H9 (cell line): ENCODE data around the gene FDX1. TPM values are rescaled to one million over a fixed set of nuclear protein-coding genes. Genes with fewer than 3 reads are reported as not detected.

Experiments
- DNase-seq: peaks from one replicate; pipeline ENCODE4 v3.0.0-alpha.2; 2017
- H2AFZ ChIP-seq: one replicate; pipeline ENCODE4 v1.6.1; 2013; ENCODE audit warnings: mild to moderate bottlenecking, low read length, control low read depth, moderate library complexity
- H2AK5ac ChIP-seq: 2 replicates; pipeline ENCODE4 v1.6.1; 2013; ENCODE audit warnings: low read length, control low read depth, mixed read lengths; ENCODE audit not compliant: insufficient read length
- H2BK120ac ChIP-seq: one replicate; pipeline ENCODE4 v1.6.1; 2013; ENCODE audit warnings: low read depth, mild to moderate bottlenecking, low read length, control low read depth, inconsistent platforms; ENCODE audit not compliant: poor library complexity, severe bottlenecking
- H2BK12ac ChIP-seq: 2 replicates; pipeline ENCODE4 v1.6.1; 2013; ENCODE audit warnings: low read length, control low read depth, mixed read lengths, low read depth; ENCODE audit not compliant: insufficient read length
- H2BK15ac ChIP-seq: 2 replicates; pipeline ENCODE4 v1.6.1; 2013; ENCODE audit warnings: low read depth, low read length, control low read depth
- H2BK20ac ChIP-seq: one replicate; pipeline ENCODE4 v1.6.1; 2013; ENCODE audit warnings: low read depth, mild to moderate bottlenecking, low read length, control low read depth, inconsistent platforms; ENCODE audit not compliant: poor library complexity, severe bottlenecking
- H2BK5ac ChIP-seq: 2 replicates; pipeline ENCODE4 v1.6.1; 2013; ENCODE audit warnings: low read length, control low read depth, mixed read lengths; ENCODE audit not compliant: insufficient read length
- H3K14ac ChIP-seq: 2 replicates; pipeline ENCODE4 v1.6.1; 2013; ENCODE audit warnings: low read length, control low read depth; ENCODE audit not compliant: insufficient read depth
- H3K18ac ChIP-seq: 2 replicates; pipeline ENCODE4 v1.6.1; 2013; ENCODE audit warnings: low read depth, mild to moderate bottlenecking, mixed read lengths, low read length, control low read depth; ENCODE audit not compliant: insufficient read length
- H3K23ac ChIP-seq: 2 replicates; pipeline ENCODE4 v1.6.1; 2013; ENCODE audit warnings: low read length, control low read depth, mixed read lengths, low read depth; ENCODE audit not compliant: insufficient read length
- H3K23me2 ChIP-seq: 2 replicates; pipeline ENCODE4 v1.6.1; 2013; ENCODE audit warnings: low read depth, mild to moderate bottlenecking, mixed read lengths, low read length, control low read depth; ENCODE audit not compliant: insufficient read length, poor library complexity, severe bottlenecking
- H3K27ac ChIP-seq: 2 replicates; pipeline ENCODE4 v1.5.1; 2013; ENCODE audit warnings: low read length, control low read depth, mixed read lengths, low read depth; ENCODE audit not compliant: insufficient read length
- H3K27me3 ChIP-seq: 2 replicates; pipeline ENCODE4 v1.6.1; 2013; ENCODE audit warnings: low read length, control low read depth, inconsistent platforms; ENCODE audit not compliant: insufficient read depth
- H3K4ac ChIP-seq: 2 replicates; pipeline ENCODE4 v1.6.1; 2013; ENCODE audit warnings: low read depth, mild to moderate bottlenecking, control low read depth, inconsistent platforms, low read length, moderate library complexity
- H3K4me1 ChIP-seq: 2 replicates; pipeline ENCODE4 v1.6.1; 2013; ENCODE audit warnings: low read length, control low read depth, inconsistent platforms; ENCODE audit not compliant: insufficient read depth
- H3K4me2 ChIP-seq: 2 replicates; pipeline ENCODE4 v1.6.1; 2013; ENCODE audit warnings: low read length, control low read depth, mixed read lengths; ENCODE audit not compliant: insufficient read length, insufficient read depth
- H3K56ac ChIP-seq: 2 replicates; pipeline ENCODE4 v1.6.1; 2013; ENCODE audit warnings: low read depth, mild to moderate bottlenecking, mixed read lengths, low read length, control low read depth; ENCODE audit not compliant: insufficient read length
- H3K79me1 ChIP-seq: 2 replicates; pipeline ENCODE4 v1.6.1; 2013; ENCODE audit warnings: low read depth, mild to moderate bottlenecking, moderate library complexity, low read length, control low read depth, inconsistent platforms; ENCODE audit not compliant: insufficient read depth, poor library complexity, severe bottlenecking
- H3K79me2 ChIP-seq: 2 replicates; pipeline ENCODE4 v1.6.1; 2013; ENCODE audit warnings: low read length, control low read depth, inconsistent platforms; ENCODE audit not compliant: insufficient read depth
- H3K9ac ChIP-seq: 2 replicates; pipeline ENCODE4 v1.6.1; 2013; ENCODE audit warnings: low read length, control low read depth, mixed read lengths; ENCODE audit not compliant: insufficient read length; ENCODE audit errors: extremely low read depth
- H3K9me3 ChIP-seq: one replicate; pipeline ENCODE4 v1.6.1; 2013; ENCODE audit warnings: low read depth, low read length, inconsistent platforms; ENCODE audit not compliant: control insufficient read depth
- H3T11ph ChIP-seq: one replicate; pipeline ENCODE4 v1.6.1; 2013; ENCODE audit warnings: mild to moderate bottlenecking, low read length, control low read depth, inconsistent platforms
- H4K20me1 ChIP-seq: one replicate; pipeline ENCODE4 v1.6.1; 2013; ENCODE audit not compliant: control insufficient read depth, insufficient read length, insufficient read depth
- H4K5ac ChIP-seq: 2 replicates; pipeline ENCODE4 v1.6.1; 2013; ENCODE audit warnings: low read depth, mild to moderate bottlenecking, mixed read lengths, low read length, control low read depth; ENCODE audit not compliant: insufficient read length
- H4K8ac ChIP-seq: replicated peaks from 2 replicates; pipeline ENCODE4 v1.6.1; 2013; ENCODE audit warnings: low read length, control low read depth, mixed read lengths, low read depth; ENCODE audit not compliant: insufficient read length
- H4K91ac ChIP-seq: 2 replicates; pipeline ENCODE4 v1.6.1; 2013; ENCODE audit warnings: low read depth, mild to moderate bottlenecking, moderate library complexity, mixed read lengths, low read length, control low read depth; ENCODE audit not compliant: insufficient read length
- H3K27ac Mint-ChIP-seq, 3 experiments: 2 replicates in 2 of 3; 3 replicates in 1 of 3; pipeline ENCODE4 v1.8.0; 2020 to 2021; ENCODE audit warnings: mixed read lengths in 3 of 3, mild to moderate bottlenecking in 1 of 3, moderate library complexity in 1 of 3
- H3K27me3 Mint-ChIP-seq: 2 replicates; pipeline ENCODE4 v1.8.0; 2021; ENCODE audit warnings: low read depth, mild to moderate bottlenecking, moderate library complexity, mixed read lengths
- H3K36me3 Mint-ChIP-seq, 3 experiments: 2 replicates in 2 of 3; 3 replicates in 1 of 3; pipeline ENCODE4 v1.8.0; 2020 to 2021; ENCODE audit warnings: low read depth in 3 of 3, mixed read lengths in 3 of 3; ENCODE audit not compliant: insufficient read depth in 1 of 3
- H3K4me1 Mint-ChIP-seq, 2 experiments: 2 replicates each; pipeline ENCODE4 v1.8.0; 2020; ENCODE audit warnings: mixed read lengths in 2 of 2
- H3K4me3 Mint-ChIP-seq, 2 experiments: 2 replicates in 1 of 2; 3 replicates in 1 of 2; pipeline ENCODE4 v1.8.0; 2020 to 2021; ENCODE audit warnings: mild to moderate bottlenecking in 2 of 2, mixed read lengths in 2 of 2, moderate library complexity in 1 of 2
- H3K9me3 Mint-ChIP-seq, 2 experiments: 2 replicates in 1 of 2; 3 replicates in 1 of 2; pipeline ENCODE4 v1.8.0; 2020; ENCODE audit warnings: mild to moderate bottlenecking in 2 of 2, mixed read lengths in 2 of 2, moderate library complexity in 1 of 2
- WGBS: extraction: QIAGEN DNeasy Blood & Tissue Kit; methylation state at CpG from one replicate; pipeline ENCODE4 v1.1.7; 2013; ENCODE audit warnings: missing lambda C conversion rate, low lambda C conversion rate, mixed read lengths; ENCODE audit not compliant: insufficient read length; ENCODE audit errors: extremely low coverage; 5-methylcytosine and 5-hydroxymethylcytosine counted together
- total RNA-seq: library from RNA; stranded (reverse); gene quantifications from 2 replicates; pipeline ENCODE4 v1.2.1, GENCODE V29; 2021
- TF ChIP-seq, protein P1 (sequence below): fragments of 200-600 bp; sonication (generic); conservative IDR thresholded peaks from 3 replicates; pipeline ENCODE4 v1.8.0; 2021; ENCODE audit warnings: antibody characterized with exemption, mild to moderate bottlenecking

FDX1 gene
- total RNA-seq, 1 experiment from 2014 or later: 10.1 TPM

DNA sequence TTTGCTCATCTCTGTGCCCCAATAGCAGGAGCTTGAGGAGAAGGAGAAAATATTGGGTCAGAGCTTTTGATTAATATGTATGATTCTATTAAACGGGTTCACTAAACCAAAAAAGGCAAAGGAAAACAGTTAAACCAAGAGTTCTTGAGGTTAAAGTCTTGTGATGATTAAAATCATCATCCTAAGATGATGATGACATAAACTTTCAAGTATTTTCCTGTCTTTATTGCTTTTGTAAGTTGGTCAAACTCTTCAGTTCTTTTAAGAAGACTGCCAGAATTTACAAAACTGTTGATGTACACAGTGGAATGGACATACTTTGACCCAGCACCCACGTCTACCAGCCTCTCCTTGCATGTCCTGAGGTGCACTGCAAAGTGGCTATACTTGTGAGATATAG lies 41.0 kb downstream of the FDX1 start:
- H2BK15ac ChIP-seq: no peak overlapping the region
- H3K23me2 ChIP-seq: no peaks in the 10 kb centered on the region
- H2BK20ac ChIP-seq: no peak overlapping the region
- TF ChIP-seq, protein P1, sequence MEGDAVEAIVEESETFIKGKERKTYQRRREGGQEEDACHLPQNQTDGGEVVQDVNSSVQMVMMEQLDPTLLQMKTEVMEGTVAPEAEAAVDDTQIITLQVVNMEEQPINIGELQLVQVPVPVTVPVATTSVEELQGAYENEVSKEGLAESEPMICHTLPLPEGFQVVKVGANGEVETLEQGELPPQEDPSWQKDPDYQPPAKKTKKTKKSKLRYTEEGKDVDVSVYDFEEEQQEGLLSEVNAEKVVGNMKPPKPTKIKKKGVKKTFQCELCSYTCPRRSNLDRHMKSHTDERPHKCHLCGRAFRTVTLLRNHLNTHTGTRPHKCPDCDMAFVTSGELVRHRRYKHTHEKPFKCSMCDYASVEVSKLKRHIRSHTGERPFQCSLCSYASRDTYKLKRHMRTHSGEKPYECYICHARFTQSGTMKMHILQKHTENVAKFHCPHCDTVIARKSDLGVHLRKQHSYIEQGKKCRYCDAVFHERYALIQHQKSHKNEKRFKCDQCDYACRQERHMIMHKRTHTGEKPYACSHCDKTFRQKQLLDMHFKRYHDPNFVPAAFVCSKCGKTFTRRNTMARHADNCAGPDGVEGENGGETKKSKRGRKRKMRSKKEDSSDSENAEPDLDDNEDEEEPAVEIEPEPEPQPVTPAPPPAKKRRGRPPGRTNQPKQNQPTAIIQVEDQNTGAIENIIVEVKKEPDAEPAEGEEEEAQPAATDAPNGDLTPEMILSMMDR: no peak
- no peaks in the 10 kb centered on the region for H3K9me3 ChIP-seq
- H2AFZ ChIP-seq: no peak overlapping the region
- no peaks in the 10 kb centered on the region for H3K79me2 ChIP-seq
- H3K18ac ChIP-seq: no peak overlapping the region
- H3K4me1 Mint-ChIP-seq: peaks cover 14 to 15% of the 10 kb centered on the region in 2 experiments
- H3K27ac Mint-ChIP-seq: no peak overlapping the region
- H3K9me3 Mint-ChIP-seq: peaks cover 0 to 1% of the 10 kb centered on the region in 2 experiments; a peak in 3 of 5 replicates
- H3K4me3 Mint-ChIP-seq: no peak overlapping the region
- no peaks in the 10 kb centered on the region for H3K79me1 ChIP-seq
- no peaks in the 10 kb centered on the region for H3K27me3 Mint-ChIP-seq
- H3T11ph ChIP-seq: no peak overlapping the region
- no peak overlapping the region for H2BK5ac ChIP-seq
- H3K14ac ChIP-seq: no peak overlapping the region
- H2BK12ac ChIP-seq: no peak overlapping the region
- no peak overlapping the region for H3K27ac ChIP-seq
- H4K8ac ChIP-seq: no peak overlapping the region
- H2AK5ac ChIP-seq: no peak overlapping the region
- no peak overlapping the region for H3K9ac ChIP-seq
- H3K23ac ChIP-seq: no peak overlapping the region
- H3K27me3 ChIP-seq: no peaks in the 10 kb centered on the region
- H4K20me1 ChIP-seq: no peaks in the 10 kb centered on the region
- DNase-seq: no peak
- H4K5ac ChIP-seq: no peak overlapping the region
- no peak overlapping the region for H3K4me2 ChIP-seq
- H3K56ac ChIP-seq: no peak overlapping the region
- H2BK120ac ChIP-seq: no peak overlapping the region
- H3K4me1 ChIP-seq: peaks cover 5% of the 10 kb centered on the region; the same call in 1 of the 2 replicates
- no CpG with 5 or more reads among the region's 2 CpGs for WGBS
- H4K91ac ChIP-seq: no peak overlapping the region
- no peak overlapping the region for H3K4ac ChIP-seq
- H3K36me3 Mint-ChIP-seq: peaks cover 1 to 3% (median 2%) of the 10 kb centered on the region in 3 experiments; a peak in 2 of 7 replicates
